BLaER1 treated with 17β-estradiol and CSF1 and Interleukin-3, amounts not matched to agents 10 nM and 100 nM (cell line): ENCODE results near the gene MAP9.
"Not testable (repeated sequence)": the region's sequence is repeated elsewhere in the genome, so short reads cannot be mapped to it uniquely, and the experiment has no call there.

Experiments
- H3K27ac ChIP-seq, 11 experiments: shearing (Covaris generic); formaldehyde crosslinking; 2 replicates each; pipeline ENCODE4 v1.8.1; 2022
- H3K27me3 ChIP-seq, 11 experiments: shearing (Covaris generic); formaldehyde crosslinking; 2 replicates each; pipeline ENCODE4 v1.8.1; 2022
- H3K36me3 ChIP-seq, 11 experiments: shearing (Covaris generic); formaldehyde crosslinking; 2 replicates each; pipeline ENCODE4 v1.8.1; 2022
- H3K4me1 ChIP-seq, 10 experiments: shearing (Covaris generic); formaldehyde crosslinking; 2 replicates each; pipeline ENCODE4 v1.8.1; 2022
- H3K4me2 ChIP-seq, 11 experiments: shearing (Covaris generic); formaldehyde crosslinking; 2 replicates each; pipeline ENCODE4 v1.8.1; 2022
- H3K4me3 ChIP-seq, 10 experiments: shearing (Covaris generic); formaldehyde crosslinking; 2 replicates each; pipeline ENCODE4 v1.8.1; 2022
- H3K9ac ChIP-seq, 11 experiments: shearing (Covaris generic); formaldehyde crosslinking; 2 replicates each; pipeline ENCODE4 v1.8.1; 2022
- H3K9me3 ChIP-seq, 11 experiments: shearing (Covaris generic); formaldehyde crosslinking; replicated peaks in 1 of 11; 2 replicates each; pipeline ENCODE4 v1.8.1; 2022
- H4K20me1 ChIP-seq, 11 experiments: shearing (Covaris generic); formaldehyde crosslinking; 2 replicates each; pipeline ENCODE4 v1.8.1; 2022
- Cebpa-rat ChIP-seq, 11 experiments: shearing (Covaris generic); IDR thresholded peaks; 2 replicates each; pipeline ENCODE4 v1.8.1; 2022

The MAP9 gene

DNA sequence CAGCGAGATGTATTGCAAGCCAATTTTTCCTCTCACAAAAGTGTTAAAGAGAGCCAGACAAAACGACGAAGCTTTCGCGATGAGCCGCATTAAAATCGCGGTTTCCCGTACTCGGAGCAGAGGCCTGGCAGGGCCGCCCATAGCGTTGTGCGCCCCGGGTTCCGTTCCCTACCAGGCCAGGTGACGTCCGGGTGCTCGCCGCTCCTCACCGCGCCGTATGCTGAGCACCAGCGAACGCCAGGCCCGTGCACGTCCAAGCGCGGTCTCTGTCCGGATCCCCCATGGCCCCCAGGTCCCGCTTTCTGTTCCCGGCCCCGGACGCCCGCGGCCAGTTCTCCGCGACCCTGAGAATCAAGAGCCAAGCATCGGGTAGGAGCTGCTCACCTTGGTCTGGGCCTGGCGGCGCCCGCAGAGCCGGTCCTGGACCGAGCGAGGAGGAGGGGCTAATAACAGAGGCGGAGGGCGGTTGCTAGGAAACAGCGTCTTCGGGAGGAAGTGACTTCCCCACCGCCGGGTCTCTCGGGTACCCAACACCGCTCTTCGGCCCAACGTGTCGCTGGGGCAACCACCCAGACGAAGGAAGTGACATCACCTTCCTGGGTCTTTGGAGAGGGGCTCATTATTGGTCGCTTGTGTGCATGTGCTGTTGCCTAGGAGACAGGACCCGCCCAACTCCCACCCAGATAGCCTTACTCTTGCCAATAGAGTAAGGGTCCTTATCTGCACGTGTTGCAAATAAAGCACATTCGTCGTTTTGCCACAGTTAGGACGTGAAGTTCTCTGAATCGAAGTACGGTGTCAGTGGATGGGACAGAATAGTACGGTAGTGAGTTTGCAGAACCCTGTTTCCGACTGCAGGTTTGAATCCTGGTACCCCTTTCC, at the start of gene MAP9:
MAP9 (minus strand) TSS at position 579 of the 882 bp plus-strand sequence. CDS start 1,115 bp downstream, outside the sequence.
- peak within 1 kb of the TSS in 5 of 11 experiments; percentile 41 to 63 (median 54); a peak in 6 of 22 replicates for H3K27ac ChIP-seq
- H4K20me1 ChIP-seq: no peaks in the 10 kb centered on the region
- peaks cover 0 to 7% (median 0%) of the 10 kb centered on the region in 10 experiments; a peak in 2 of 20 replicates for H3K4me1 ChIP-seq
- peak within 1 kb of the TSS; percentile 42 to 83 (median 62) for H3K4me2 ChIP-seq
- H3K9ac ChIP-seq: peak within 1 kb of the TSS; percentile 16 to 78 (median 61); a peak in 20 of 22 replicates
- no peaks in the 10 kb centered on the region for H3K36me3 ChIP-seq
- H3K4me3 ChIP-seq: peak within 1 kb of the TSS; percentile 55 to 76 (median 69)
- no peaks in the 10 kb centered on the region for H3K27me3 ChIP-seq
- peaks cover 0 to 10% (median 5%) of the 10 kb centered on the region in 11 experiments; a peak in 10 of 22 replicates for H3K9me3 ChIP-seq
- TF ChIP-seq Cebpa-rat (IDR thresholded peaks at IDR 0.05): no peak

GRCh38 chr4:155424778-155425177, 48.0 kb upstream of the MAP9 start:
- Histone ChIP-seq H3K4me1 (peaks cover 0 to 11% (median 0%) of the 10 kb centered on the region in 10 experiments; a peak in 6 of 20 replicates), H3K9me3 (peaks cover 42 to 67% (median 57%) of the 10 kb centered on the region in 11 experiments)
- not testable (repeated sequence) for H3K36me3 ChIP-seq, H3K9ac ChIP-seq, H3K4me2 ChIP-seq, H4K20me1 ChIP-seq, H3K4me3 ChIP-seq, H3K27me3 ChIP-seq, H3K27ac ChIP-seq

DNA sequence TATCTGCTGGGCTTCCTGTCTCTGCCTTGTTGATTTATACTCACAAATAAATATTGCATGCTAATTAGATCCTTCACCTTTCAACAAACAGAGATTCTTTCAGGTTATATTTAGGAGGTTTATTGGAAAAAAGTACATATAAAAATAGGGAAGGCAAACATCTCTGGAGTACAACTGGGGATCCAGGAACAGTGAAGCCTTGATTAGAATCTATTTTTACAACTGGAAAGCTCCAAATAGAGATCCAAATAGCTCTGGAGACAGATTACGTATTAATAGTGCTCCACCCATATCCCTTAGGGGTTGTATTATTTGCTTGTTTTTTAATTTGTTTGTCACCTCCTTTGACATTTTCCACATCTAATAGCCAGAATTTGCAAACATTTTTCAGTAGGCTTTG, 46.9 kb upstream of the MAP9 start:
- peaks cover 0 to 11% (median 0%) of the 10 kb centered on the region in 10 experiments; a peak in 6 of 20 replicates for H3K4me1 ChIP-seq
- no peaks in the 10 kb centered on the region for H3K27me3 ChIP-seq
- no peak overlapping the region for H3K9ac ChIP-seq
- 0 out of 22 replicates have a peak, but pooled peaks cover 0 to 3% (median 0%) of the 10 kb centered on the region in 11 experiments for H3K36me3 ChIP-seq
- H4K20me1 ChIP-seq: no peaks in the 10 kb centered on the region
- H3K4me3 ChIP-seq: no peak overlapping the region
- H3K9me3 ChIP-seq: peaks cover 42 to 67% (median 57%) of the 10 kb centered on the region in 11 experiments
- no peak for TF ChIP-seq Cebpa-rat (IDR thresholded peaks at IDR 0.05)
- no peak overlapping the region for H3K4me2 ChIP-seq
- no peak overlapping the region for H3K27ac ChIP-seq

DNA sequence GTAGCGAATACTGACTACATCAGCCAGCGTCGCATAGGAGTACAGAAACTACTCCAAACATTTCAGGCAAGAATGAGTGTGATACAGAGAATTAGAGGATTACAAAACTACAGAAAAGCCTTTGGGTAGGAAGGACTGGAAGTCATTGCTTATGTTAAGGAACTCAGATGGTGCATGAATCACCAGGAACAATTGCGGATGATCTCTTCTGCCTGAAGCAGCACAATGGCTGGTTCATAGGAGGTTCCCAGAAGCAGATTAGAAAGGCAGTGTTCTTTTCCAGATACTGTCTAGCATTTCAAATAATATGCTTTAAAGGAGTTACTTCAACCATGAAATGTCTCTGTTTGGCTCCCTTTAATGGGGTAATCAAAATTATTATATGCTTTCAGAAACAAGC, 42.5 kb upstream of the MAP9 start:
- peaks cover 14 to 27% (median 19%) of the 10 kb centered on the region in 11 experiments; a peak in 20 of 22 replicates for H3K9me3 ChIP-seq
- no peaks in the 10 kb centered on the region for H3K27me3 ChIP-seq
- H4K20me1 ChIP-seq: no peaks in the 10 kb centered on the region
- H3K4me2 ChIP-seq: no peak overlapping the region
- H3K4me1 ChIP-seq: no peaks in the 10 kb centered on the region
- no peak overlapping the region for H3K4me3 ChIP-seq
- no peak for TF ChIP-seq Cebpa-rat (IDR thresholded peaks at IDR 0.05)
- no peak overlapping the region for H3K27ac ChIP-seq
- H3K9ac ChIP-seq: no peak overlapping the region
- H3K36me3 ChIP-seq: no peaks in the 10 kb centered on the region

- Histone ChIP-seq H3K4me2 (no peak overlapping the region), H3K27me3 (no peaks in the 10 kb centered on the region), H3K27ac (no peak overlapping the region), H3K4me1 (no peaks in the 10 kb centered on the region), H3K9ac (no peak overlapping the region), H4K20me1 (no peaks in the 10 kb centered on the region), H3K4me3 (no peak overlapping the region), H3K9me3 (no peaks in the 10 kb centered on the region), H3K36me3 (no peaks in the 10 kb centered on the region)
- no peak for TF ChIP-seq Cebpa-rat (IDR thresholded peaks at IDR 0.05)
These were observed 38.9 kb upstream of the MAP9 start for GRCh38 chr4:155415662-155416061.

- H3K27ac ChIP-seq: no peak overlapping the region
- no peak overlapping the region for H3K9ac ChIP-seq
- H3K9me3 ChIP-seq: no peaks in the 10 kb centered on the region
- H3K4me3 ChIP-seq: no peak overlapping the region
- no peaks in the 10 kb centered on the region for H3K4me1 ChIP-seq
- H3K4me2 ChIP-seq: no peak overlapping the region
- no peaks in the 10 kb centered on the region for H3K27me3 ChIP-seq
- no peaks in the 10 kb centered on the region for H4K20me1 ChIP-seq
- TF ChIP-seq Cebpa-rat (IDR thresholded peaks at IDR 0.05): no peak
- no peaks in the 10 kb centered on the region for H3K36me3 ChIP-seq
These were observed 36.7 kb upstream of the MAP9 start for GRCh38 chr4:155413451-155413850.

DNA sequence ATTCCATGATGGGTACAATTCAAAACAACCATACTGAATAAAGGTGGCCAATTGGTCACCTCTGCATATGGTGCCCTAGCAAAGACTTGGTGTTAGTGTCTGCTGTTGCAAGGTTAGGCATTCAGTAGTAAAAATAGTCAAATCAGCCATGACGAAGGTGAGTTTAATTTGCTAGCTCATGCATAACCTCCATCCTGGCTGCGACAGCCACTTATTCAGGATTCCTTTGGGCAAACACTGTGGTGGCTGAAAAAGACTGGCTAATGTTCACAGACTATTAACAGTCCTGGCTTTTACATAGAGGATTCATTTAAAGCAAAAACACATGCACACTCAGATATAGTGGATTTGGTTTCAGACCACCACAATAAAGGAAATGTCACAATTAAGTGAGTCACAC, 34.8 kb upstream of the MAP9 start:
- H3K4me3 ChIP-seq: no peak overlapping the region
- no peaks in the 10 kb centered on the region for H3K4me1 ChIP-seq
- no peak overlapping the region for H3K27ac ChIP-seq
- H3K27me3 ChIP-seq: no peaks in the 10 kb centered on the region
- H3K9me3 ChIP-seq: no peaks in the 10 kb centered on the region
- no peaks in the 10 kb centered on the region for H4K20me1 ChIP-seq
- H3K36me3 ChIP-seq: no peaks in the 10 kb centered on the region
- no peak overlapping the region for H3K9ac ChIP-seq
- no peak for TF ChIP-seq Cebpa-rat (IDR thresholded peaks at IDR 0.05)
- no peak overlapping the region for H3K4me2 ChIP-seq

GRCh38 chr4:155408796-155409195, 32.0 kb upstream of the MAP9 start:
- no peak overlapping the region for H3K4me2 ChIP-seq
- H4K20me1 ChIP-seq: no peaks in the 10 kb centered on the region
- no peak overlapping the region for H3K27ac ChIP-seq
- no peak overlapping the region for H3K4me3 ChIP-seq
- H3K9me3 ChIP-seq: no peaks in the 10 kb centered on the region
- no peak overlapping the region for H3K9ac ChIP-seq
- H3K36me3 ChIP-seq: no peaks in the 10 kb centered on the region
- no peak for TF ChIP-seq Cebpa-rat (IDR thresholded peaks at IDR 0.05)
- H3K4me1 ChIP-seq: no peaks in the 10 kb centered on the region
- no peaks in the 10 kb centered on the region for H3K27me3 ChIP-seq

DNA sequence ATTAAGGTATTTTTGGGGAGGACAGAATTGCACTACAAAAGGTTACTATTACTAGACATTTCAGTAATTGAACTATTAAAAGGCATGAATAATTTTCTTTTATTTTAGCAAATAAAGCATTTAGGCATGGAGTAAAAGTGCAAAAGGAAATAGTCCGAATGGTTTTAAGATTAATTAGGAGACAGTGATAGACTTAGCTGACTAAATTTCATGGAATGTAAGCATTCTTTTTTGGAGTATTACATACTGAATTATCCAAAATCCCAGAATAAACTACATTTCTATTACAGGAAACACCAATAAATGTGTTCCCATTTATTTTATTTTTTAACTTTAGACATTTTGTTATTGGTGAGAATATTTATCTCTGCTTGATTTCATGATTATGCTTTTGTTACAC, 30.7 kb upstream of the MAP9 start:
- Histone ChIP-seq H3K9me3 (no peaks in the 10 kb centered on the region), H3K27me3 (no peaks in the 10 kb centered on the region), H3K4me3 (no peak overlapping the region), H3K9ac (no peak overlapping the region), H3K36me3 (no peaks in the 10 kb centered on the region), H4K20me1 (no peaks in the 10 kb centered on the region), H3K27ac (no peak overlapping the region), H3K4me2 (no peak overlapping the region), H3K4me1 (no peaks in the 10 kb centered on the region)
- TF ChIP-seq Cebpa-rat (IDR thresholded peaks at IDR 0.05): no peak

GRCh38 chr4:155405059-155405458, 28.3 kb upstream of the MAP9 start:
- Histone ChIP-seq H3K36me3 (no peaks in the 10 kb centered on the region), H3K4me3 (no peak overlapping the region), H3K9me3 (no peaks in the 10 kb centered on the region), H3K4me1 (no peaks in the 10 kb centered on the region), H3K4me2 (no peak overlapping the region), H3K27me3 (no peaks in the 10 kb centered on the region), H3K27ac (no peak overlapping the region), H4K20me1 (no peaks in the 10 kb centered on the region), H3K9ac (no peak overlapping the region)
- TF ChIP-seq Cebpa-rat (IDR thresholded peaks at IDR 0.05): no peak
